IPS-15b (cell line): Measurements from ENCODE around the gene LYPD8.

ENCODE experiments used
- H3K27me3 ChIP-seq: one replicate; pipeline ENCODE4 v1.6.1; 2013; ENCODE audit warnings: low read length; ENCODE audit not compliant: control insufficient read depth, insufficient read depth
- H3K36me3 ChIP-seq: one replicate; pipeline ENCODE4 v1.6.1; 2013; ENCODE audit warnings: low read length; ENCODE audit not compliant: control insufficient read depth, insufficient read depth
- H3K4me1 ChIP-seq: one replicate; pipeline ENCODE4 v1.6.1; 2013; ENCODE audit warnings: mild to moderate bottlenecking, low read length; ENCODE audit not compliant: control insufficient read depth, insufficient read depth
- H3K4me3 ChIP-seq: one replicate; pipeline ENCODE4 v1.5.1; 2013; ENCODE audit warnings: low read depth, low read length
- H3K9ac ChIP-seq: one replicate; pipeline ENCODE4 v1.6.1; 2013; ENCODE audit warnings: low read depth, mild to moderate bottlenecking, low read length
- H3K9me3 ChIP-seq: one replicate; pipeline ENCODE4 v1.6.1; 2013; ENCODE audit warnings: mild to moderate bottlenecking, low read length; ENCODE audit not compliant: control insufficient read depth, insufficient read depth

LYPD8 gene

DNA sequence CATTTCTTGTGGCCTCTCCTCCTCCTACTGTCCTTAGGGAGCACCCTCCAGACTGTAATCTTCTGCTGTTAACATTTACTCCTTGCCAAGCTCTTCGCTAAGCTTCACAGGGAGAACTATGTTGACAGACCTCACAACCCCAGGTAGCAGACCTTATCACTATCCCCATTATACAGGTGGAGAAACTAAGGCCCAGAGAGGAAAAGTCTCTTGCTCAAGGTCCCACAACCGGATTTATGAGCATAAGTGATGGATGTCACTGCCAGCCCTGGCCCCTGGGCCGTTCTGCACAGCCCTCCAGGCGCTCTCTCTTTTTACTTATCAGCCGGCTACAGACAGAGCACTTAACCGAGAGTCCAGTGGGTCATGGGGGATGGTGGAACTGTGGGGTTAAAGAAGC is 18.1 kb downstream of the LYPD8 start:
- Histone ChIP-seq H3K9me3 (peaks cover 6% of the 10 kb centered on the region), H3K4me3 (no peak overlapping the region), H3K9ac (no peak overlapping the region)

GRCh38 chr1:248736977-248737376 is 18.6 kb downstream of the LYPD8 start:
- no peaks in the 10 kb centered on the region for H3K36me3 ChIP-seq
- H3K9ac ChIP-seq: no peak overlapping the region
- peaks cover 5% of the 10 kb centered on the region for H3K9me3 ChIP-seq
- no peaks in the 10 kb centered on the region for H3K27me3 ChIP-seq
- H3K4me1 ChIP-seq: no peaks in the 10 kb centered on the region
- H3K4me3 ChIP-seq: no peak overlapping the region

More for the DNA sequence above, 18.1 kb downstream of the LYPD8 start:
- Histone ChIP-seq H3K36me3 (no peaks in the 10 kb centered on the region), H3K27me3 (no peaks in the 10 kb centered on the region), H3K4me1 (no peaks in the 10 kb centered on the region)

- no peaks in the 10 kb centered on the region for H3K36me3 ChIP-seq
- no peak overlapping the region for H3K9ac ChIP-seq
- peaks cover 12% of the 10 kb centered on the region for H3K9me3 ChIP-seq
- H3K4me3 ChIP-seq: no peak overlapping the region
- no peaks in the 10 kb centered on the region for H3K4me1 ChIP-seq
- no peaks in the 10 kb centered on the region for H3K27me3 ChIP-seq
These were observed 22.0 kb downstream of the LYPD8 start for GRCh38 chr1:248733566-248733965.

- Histone ChIP-seq H3K4me3 (no peak overlapping the region), H3K4me1 (no peaks in the 10 kb centered on the region), H3K9me3 (peaks cover 8% of the 10 kb centered on the region), H3K9ac (no peak overlapping the region), H3K27me3 (no peaks in the 10 kb centered on the region), H3K36me3 (no peaks in the 10 kb centered on the region)
These were observed 24.8 kb downstream of the LYPD8 start for GRCh38 chr1:248730507-248731335.

GRCh38 chr1:248714248-248714647 is 41.3 kb downstream of the LYPD8 start:
- Histone ChIP-seq H3K27me3 (no peaks in the 10 kb centered on the region), H3K9me3 (peaks cover 31% of the 10 kb centered on the region), H3K4me3 (no peak overlapping the region), H3K4me1 (no peaks in the 10 kb centered on the region), H3K9ac (no peak overlapping the region), H3K36me3 (no peaks in the 10 kb centered on the region)

DNA sequence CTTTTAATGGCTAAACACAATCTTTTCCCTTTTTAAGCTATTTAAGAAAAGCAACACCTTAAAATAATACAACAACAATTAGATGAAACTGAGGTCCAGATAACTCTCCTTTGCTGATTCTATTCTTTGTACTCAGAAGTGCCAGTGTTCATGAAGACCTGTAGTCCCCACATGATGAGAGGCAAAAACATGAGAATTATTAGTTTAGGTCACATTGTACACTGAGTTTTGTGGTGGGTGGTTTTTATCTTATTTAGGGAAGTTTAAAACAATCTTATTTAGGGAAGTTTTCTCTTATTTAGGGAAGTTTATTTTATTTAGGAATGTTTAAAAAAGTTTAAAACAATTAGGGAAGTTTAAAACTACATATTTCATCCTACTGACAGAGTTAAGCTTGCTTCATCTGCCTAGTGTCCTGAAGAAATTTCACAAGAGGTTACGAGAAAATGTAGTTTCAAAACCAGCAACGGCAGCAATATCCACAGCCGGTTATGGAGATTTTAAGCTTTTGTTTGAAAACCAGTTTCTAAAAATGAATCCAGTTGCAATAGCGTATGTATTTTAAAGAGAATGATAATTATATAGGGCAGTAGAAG is 45.2 kb downstream of the LYPD8 start:
- peaks cover 37% of the 10 kb centered on the region for H3K9me3 ChIP-seq
- H3K9ac ChIP-seq: no peak overlapping the region
- no peaks in the 10 kb centered on the region for H3K4me1 ChIP-seq
- H3K4me3 ChIP-seq: no peak overlapping the region
- no peaks in the 10 kb centered on the region for H3K27me3 ChIP-seq
- H3K36me3 ChIP-seq: no peaks in the 10 kb centered on the region

DNA sequence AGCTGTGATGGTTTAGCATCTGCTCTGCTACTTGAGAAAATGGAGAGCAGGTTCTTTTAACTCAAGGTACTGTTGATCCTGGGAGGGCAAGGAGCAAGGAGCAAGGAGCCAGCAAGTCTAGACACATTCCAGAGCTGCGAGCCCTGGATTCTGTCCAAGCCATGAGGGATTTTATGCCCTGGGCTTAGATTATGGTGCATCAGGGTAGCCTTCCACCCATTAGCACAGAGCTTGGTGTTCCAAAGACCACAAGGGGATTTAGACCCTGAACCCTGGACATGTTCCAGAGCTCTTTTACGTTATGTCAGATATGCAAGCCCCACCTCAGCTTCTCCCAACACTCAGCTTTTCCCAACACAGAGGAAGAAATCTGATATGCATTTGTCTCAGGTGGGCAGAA is 51.0 kb downstream of the LYPD8 start:
- H3K9me3 ChIP-seq: peaks cover 20% of the 10 kb centered on the region
- H3K9ac ChIP-seq: no peak overlapping the region
- no peaks in the 10 kb centered on the region for H3K36me3 ChIP-seq
- H3K4me1 ChIP-seq: no peaks in the 10 kb centered on the region
- H3K27me3 ChIP-seq: no peaks in the 10 kb centered on the region
- H3K4me3 ChIP-seq: no peak overlapping the region

- H3K27me3 ChIP-seq: no peaks in the 10 kb centered on the region
- peaks cover 14% of the 10 kb centered on the region for H3K9me3 ChIP-seq
These were observed 51.9 kb downstream of the LYPD8 start for GRCh38 chr1:248703674-248704073.

DNA sequence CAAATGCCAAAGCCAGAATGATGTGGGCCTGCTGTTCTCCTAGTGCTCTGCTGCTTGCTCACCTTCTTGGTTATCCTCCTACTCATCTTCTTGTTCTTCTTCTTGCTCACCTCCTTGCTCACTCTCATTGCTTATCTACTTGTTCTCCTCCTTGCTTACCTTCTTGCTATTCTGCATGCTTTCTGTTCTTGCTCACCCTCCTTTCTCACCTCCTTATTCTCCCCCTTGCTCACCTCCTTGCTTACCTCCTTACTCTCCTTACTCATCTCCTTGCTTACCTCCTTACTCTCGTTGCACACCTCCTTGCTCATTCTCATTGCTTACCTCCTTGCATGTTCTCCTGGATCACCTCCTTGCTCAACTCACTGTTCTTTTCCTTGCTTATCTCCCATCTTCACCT is 52.8 kb downstream of the LYPD8 start, which contains the start of gene OR14I1:
Gene OR14I1 (minus strand): TSS at position 53 of the 400 bp plus-strand sequence.
- no peaks in the 10 kb centered on the region for H3K36me3 ChIP-seq
- no peaks in the 10 kb centered on the region for H3K4me1 ChIP-seq
- H3K9me3 ChIP-seq: peaks cover 6% of the 10 kb centered on the region
- H3K27me3 ChIP-seq: no peaks in the 10 kb centered on the region
- H3K9ac ChIP-seq: no peak within 1 kb of the TSS
- H3K4me3 ChIP-seq: no peak within 1 kb of the TSS

More at GRCh38 chr1:248703674-248704073, 51.9 kb downstream of the LYPD8 start:
- no peak overlapping the region for H3K4me3 ChIP-seq
- no peaks in the 10 kb centered on the region for H3K4me1 ChIP-seq
- H3K9ac ChIP-seq: no peak overlapping the region
- no peaks in the 10 kb centered on the region for H3K36me3 ChIP-seq

- no peak overlapping the region for H3K4me3 ChIP-seq
- peaks cover 11% of the 10 kb centered on the region for H3K9me3 ChIP-seq
- H3K27me3 ChIP-seq: no peaks in the 10 kb centered on the region
- H3K9ac ChIP-seq: no peak overlapping the region
- no peaks in the 10 kb centered on the region for H3K36me3 ChIP-seq
- no peaks in the 10 kb centered on the region for H3K4me1 ChIP-seq
These were observed 56.5 kb downstream of the LYPD8 start for GRCh38 chr1:248699099-248699498.

- Histone ChIP-seq H3K4me1 (no peaks in the 10 kb centered on the region), H3K27me3 (no peaks in the 10 kb centered on the region), H3K36me3 (no peaks in the 10 kb centered on the region), H3K9me3 (peaks cover 10% of the 10 kb centered on the region), H3K9ac (no peak overlapping the region), H3K4me3 (no peak overlapping the region)
These were observed 57.7 kb downstream of the LYPD8 start for GRCh38 chr1:248697907-248698306.

DNA sequence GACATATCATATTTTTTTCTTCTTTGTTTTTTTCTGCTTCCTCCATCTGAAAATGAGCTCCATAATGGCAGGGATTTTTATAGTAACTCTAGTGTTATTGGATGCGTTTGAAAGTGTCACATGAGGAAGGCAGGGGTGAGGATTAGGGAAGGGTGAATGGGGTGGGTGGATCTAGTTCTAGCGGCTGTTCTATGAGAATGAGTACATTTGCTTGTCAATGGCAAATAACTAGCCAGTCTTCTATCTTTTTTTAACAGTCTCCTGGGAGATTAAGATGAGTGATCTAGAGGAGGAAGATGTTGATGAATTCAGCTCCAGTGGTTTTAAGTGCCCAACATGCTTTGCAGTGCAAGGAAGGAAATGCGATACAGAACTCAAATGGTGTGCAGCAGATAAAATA is 58.8 kb downstream of the LYPD8 start:
- H3K27me3 ChIP-seq: no peaks in the 10 kb centered on the region
- no peaks in the 10 kb centered on the region for H3K36me3 ChIP-seq
- H3K9me3 ChIP-seq: peaks cover 11% of the 10 kb centered on the region
- no peak overlapping the region for H3K4me3 ChIP-seq
- H3K9ac ChIP-seq: no peak overlapping the region
- H3K4me1 ChIP-seq: no peaks in the 10 kb centered on the region
